ENCODE results near the gene THUMPD3. TPM values are rescaled to one million over a fixed set of nuclear protein-coding genes. Genes with fewer than 3 reads are reported as not detected.

The THUMPD3 gene
- total RNA-seq, 2 donors from 2014 or later = 28.8 to 38.7 TPM

DNA sequence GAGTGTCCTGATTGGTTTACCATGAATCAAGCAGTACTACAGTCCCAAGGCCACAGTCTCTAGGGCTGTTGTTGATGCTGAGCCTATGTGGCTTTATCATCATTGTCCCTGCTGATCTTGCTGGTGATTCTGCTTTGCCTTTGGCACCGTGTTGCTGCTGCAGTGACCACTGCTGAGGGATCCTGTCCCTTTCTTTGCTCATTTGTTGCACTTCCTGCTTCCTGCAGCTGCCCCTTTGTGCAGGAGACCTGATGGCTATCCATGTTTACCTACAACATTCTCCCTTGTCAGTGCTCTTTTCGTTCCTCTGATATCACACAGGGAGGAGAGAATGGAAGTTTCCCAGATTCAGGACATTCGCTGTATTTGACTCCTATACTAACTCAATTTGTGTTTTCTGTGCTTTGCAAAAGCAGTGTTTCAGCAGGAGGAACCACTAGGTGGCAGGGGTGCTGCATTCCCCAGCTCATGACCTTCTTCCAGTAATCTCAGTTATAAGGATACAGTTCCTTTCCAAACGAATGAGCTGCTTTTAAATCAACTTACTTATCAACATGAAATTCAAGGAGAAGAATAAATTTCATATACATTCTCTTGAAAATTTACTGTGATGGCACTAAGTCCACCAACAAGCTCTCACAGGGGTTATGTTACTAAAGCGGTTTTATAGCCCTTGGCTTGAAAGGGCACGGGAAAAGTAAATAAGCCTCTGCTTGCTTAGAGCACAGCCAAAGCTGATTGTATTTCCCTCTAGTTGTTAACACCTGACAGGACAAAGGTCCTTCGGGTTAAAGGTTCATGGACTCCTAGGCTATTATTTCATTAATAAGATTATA is 9.7 kb upstream of the THUMPD3 start:
- WGBS = 3% methylated on average over 7 of the region's 7 CpGs
- TF ChIP-seq, protein P1, sequence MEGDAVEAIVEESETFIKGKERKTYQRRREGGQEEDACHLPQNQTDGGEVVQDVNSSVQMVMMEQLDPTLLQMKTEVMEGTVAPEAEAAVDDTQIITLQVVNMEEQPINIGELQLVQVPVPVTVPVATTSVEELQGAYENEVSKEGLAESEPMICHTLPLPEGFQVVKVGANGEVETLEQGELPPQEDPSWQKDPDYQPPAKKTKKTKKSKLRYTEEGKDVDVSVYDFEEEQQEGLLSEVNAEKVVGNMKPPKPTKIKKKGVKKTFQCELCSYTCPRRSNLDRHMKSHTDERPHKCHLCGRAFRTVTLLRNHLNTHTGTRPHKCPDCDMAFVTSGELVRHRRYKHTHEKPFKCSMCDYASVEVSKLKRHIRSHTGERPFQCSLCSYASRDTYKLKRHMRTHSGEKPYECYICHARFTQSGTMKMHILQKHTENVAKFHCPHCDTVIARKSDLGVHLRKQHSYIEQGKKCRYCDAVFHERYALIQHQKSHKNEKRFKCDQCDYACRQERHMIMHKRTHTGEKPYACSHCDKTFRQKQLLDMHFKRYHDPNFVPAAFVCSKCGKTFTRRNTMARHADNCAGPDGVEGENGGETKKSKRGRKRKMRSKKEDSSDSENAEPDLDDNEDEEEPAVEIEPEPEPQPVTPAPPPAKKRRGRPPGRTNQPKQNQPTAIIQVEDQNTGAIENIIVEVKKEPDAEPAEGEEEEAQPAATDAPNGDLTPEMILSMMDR (IDR thresholded peaks at IDR 0.05) = peak; percentile 59 to 91 (median 85)
- TF ChIP-seq POLR2A (IDR thresholded peaks at IDR 0.05) (no peak), POLR2AphosphoS5 (IDR thresholded peaks at IDR 0.05) (peak; percentile 73)
- Histone ChIP-seq H3K9me3 (no peaks in the 10 kb centered on the region), H3K27ac (peak overlapping the region; percentile 58 to 74), H3K4me3 (no peak overlapping the region), H3K27me3 (replicated peaks; ENCODE audit: insufficient read depth) (no peaks in the 10 kb centered on the region), H3K4me1 (replicated peaks) (peaks cover 23% of the 10 kb centered on the region), H3K36me3 (no peaks in the 10 kb centered on the region)
- DNase-seq (ENCODE audit: low spot score) = peak; percentile 67
- intact Hi-C loops (cut with DNase I) = loop anchor here (5.0 to 10.0 kb wide), 2 partner anchors 69 to 302 kb away; no protein-coding TSS in a partner anchor

DNA sequence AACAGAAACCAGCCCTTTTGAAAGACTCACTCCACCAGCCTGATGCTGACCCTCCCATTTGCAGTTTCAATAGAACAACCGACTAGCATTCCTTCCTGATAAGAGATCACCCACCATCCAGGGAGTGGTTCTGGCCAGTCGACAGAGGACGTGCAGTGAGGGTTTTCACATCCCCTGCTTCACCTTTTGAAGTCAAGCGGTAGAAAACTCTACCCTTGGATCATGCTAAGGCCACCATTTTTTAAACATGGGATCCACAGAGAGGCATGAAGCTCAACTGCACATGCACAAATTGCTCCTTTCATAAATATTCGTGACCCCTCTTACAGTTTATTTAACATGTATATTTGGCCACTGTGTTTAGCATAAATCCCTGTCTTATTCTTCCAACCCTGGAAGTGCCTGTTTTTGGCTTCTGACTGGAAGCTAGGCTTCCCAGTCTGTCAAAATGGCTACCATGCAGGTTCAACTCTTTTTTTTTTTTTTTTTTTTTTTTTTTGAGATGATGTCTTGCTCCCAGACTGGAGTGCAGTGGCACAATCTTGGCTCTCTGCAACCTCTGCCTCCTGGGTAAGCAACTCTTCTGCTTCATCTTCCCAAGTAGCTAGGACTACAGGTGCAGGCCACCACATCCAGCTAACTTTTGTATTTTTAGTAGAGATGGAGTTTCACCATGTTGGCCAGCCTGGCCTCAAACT is 1.0 kb upstream of the THUMPD3 start:
- Histone ChIP-seq H3K36me3 (no peaks in the 10 kb centered on the region), H3K4me3 (no peak overlapping the region), H3K4me1 (replicated peaks) (peaks cover 7% of the 10 kb centered on the region), H3K27me3 (replicated peaks; ENCODE audit: insufficient read depth) (no peaks in the 10 kb centered on the region), H3K27ac (no peak overlapping the region), H3K9me3 (no peaks in the 10 kb centered on the region)
- no peak for DNase-seq (ENCODE audit: low spot score)
- TF ChIP-seq, protein P1 (IDR thresholded peaks at IDR 0.05) = no peak
- TF ChIP-seq POLR2AphosphoS5 (IDR thresholded peaks at IDR 0.05) = no peak
- TF ChIP-seq POLR2A (IDR thresholded peaks at IDR 0.05) = no peak
- intact Hi-C loops (cut with DNase I) = no loop called here
- WGBS = 55% methylated on average over 5 of the region's 5 CpGs

DNA sequence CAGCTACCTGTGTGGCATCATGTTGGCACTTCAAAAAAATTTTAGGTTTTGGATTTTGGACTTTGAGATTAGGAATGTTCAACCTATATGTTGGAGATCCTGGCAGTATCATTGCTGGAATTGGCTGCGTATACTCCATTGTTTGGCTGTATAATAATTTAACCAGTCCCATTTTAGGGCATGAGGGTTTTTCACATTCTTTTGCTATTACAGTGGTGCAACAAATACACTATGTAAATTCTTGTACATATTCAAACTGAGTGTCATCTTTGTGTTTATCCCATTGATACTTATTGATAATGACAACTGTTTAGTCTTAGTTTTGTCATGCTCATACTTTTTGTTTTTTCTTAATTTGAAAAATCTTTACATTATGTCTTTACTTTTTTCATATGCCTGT is 6.7 kb downstream of the THUMPD3 start:
- Histone ChIP-seq H3K36me3 (peaks cover 0 to 7% of the 10 kb centered on the region in 2 donors), H3K4me3 (no peak overlapping the region), H3K9me3 (no peaks in the 10 kb centered on the region), H3K27me3 (replicated peaks; ENCODE audit: insufficient read depth) (no peaks in the 10 kb centered on the region), H3K4me1 (replicated peaks) (peaks cover 7% of the 10 kb centered on the region), H3K27ac (no peak overlapping the region)
- WGBS = 93% methylated on average over 1 of the region's 1 CpG
- intact Hi-C loops (cut with DNase I) = no loop called here
- TF ChIP-seq POLR2AphosphoS5 (IDR thresholded peaks at IDR 0.05) (no peak), POLR2A (IDR thresholded peaks at IDR 0.05) (no peak)
- TF ChIP-seq, protein P1 (IDR thresholded peaks at IDR 0.05) = no peak
- DNase-seq (ENCODE audit: low spot score) = no peak

DNA sequence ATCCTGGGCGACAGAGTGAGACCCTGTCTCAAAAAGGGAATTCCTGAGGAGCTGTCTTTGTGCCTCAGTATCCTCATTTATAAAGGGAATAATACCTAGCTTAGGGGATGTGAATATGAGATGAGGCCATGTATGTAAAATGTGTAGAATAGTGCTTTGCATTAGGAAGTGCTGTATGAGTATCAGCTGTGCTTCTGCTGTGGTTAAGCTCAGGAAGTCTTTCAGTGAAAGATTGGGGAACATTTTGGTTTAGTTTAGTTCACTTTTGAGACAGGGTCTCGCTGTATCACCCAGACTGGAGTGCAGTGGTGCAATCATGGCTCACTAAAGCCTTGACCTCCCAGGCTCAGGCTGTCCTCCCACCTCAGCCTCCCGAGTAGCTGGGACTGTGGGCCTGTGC is 10.6 kb downstream of the THUMPD3 start:
- H3K27me3 ChIP-seq (replicated peaks; ENCODE audit: insufficient read depth) = no peaks in the 10 kb centered on the region
- H3K4me3 ChIP-seq = no peak overlapping the region
- 94% methylated on average over 3 of the region's 3 CpGs for WGBS
- peaks cover 4 to 12% of the 10 kb centered on the region in 2 donors for H3K36me3 ChIP-seq
- TF ChIP-seq, protein P1 (IDR thresholded peaks at IDR 0.05) = no peak
- no peak for TF ChIP-seq POLR2A (IDR thresholded peaks at IDR 0.05)
- no peak for TF ChIP-seq POLR2AphosphoS5 (IDR thresholded peaks at IDR 0.05)
- no peaks in the 10 kb centered on the region for H3K4me1 ChIP-seq (replicated peaks)
- no peak overlapping the region for H3K27ac ChIP-seq
- H3K9me3 ChIP-seq = no peaks in the 10 kb centered on the region
- intact Hi-C loops (cut with DNase I) = no loop called here
- no peak for DNase-seq (ENCODE audit: low spot score)

Data from prostate gland (tissue), 2 donors.